GM08714 (cell line): Measurements from ENCODE around the gene PAGR1.
"Not testable (repeated sequence)": the region's sequence is repeated elsewhere in the genome, so short reads cannot be mapped to it uniquely, and the experiment has no call there.

Experiments
- H3K4me3 ChIP-seq: fragments of 200-500 bp; sonication (Bioruptor generic); 2 replicates; pipeline ENCODE4 v1.5.1; 2014; ENCODE audit warnings: mild to moderate bottlenecking, low read length, inconsistent platforms
- ZNF274 ChIP-seq: IDR thresholded peaks from 2 replicates; pipeline ENCODE4 v1.6.1; 2012; ENCODE audit warnings: mild to moderate bottlenecking, low read depth, low read length

PAGR1 gene

GRCh38 chr16:29814592-29814991 is 1.4 kb upstream of the PAGR1 start:
- TF ChIP-seq ZNF274, result no peak
- H3K4me3 ChIP-seq, result no peak overlapping the region

DNA sequence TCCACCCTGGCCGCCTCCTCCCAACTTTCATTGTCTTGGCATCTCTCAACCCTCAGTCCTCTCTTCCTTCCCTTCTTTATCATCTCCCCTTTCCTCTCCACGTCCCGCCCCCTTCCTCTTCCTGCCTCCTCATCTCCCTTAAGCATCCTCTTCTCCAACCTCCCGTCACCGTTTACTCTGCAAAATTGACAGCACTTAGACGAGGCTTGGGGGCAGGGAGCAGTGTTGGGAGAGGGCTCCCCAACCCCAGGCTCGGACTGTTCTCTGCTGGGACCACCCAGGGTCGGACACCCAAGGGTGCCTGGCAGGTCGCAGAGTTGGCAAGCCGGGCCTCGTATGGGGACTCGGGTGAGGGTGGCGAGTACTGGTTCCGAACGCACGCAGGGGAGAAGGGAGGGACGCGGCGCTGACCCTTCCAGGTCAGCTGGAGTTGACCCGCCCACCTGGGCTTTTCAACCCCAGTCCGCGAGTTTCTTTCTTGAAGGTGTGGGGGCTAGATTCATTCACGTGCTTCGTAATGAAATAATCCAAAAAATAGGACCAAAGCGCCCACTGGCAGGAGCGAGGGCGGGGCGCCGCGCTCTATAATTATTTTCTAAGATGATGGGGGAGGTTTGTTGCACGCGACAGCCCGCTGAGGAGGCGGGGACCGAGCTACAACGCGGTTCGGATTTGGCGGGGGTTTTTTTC is 775 bp upstream of the PAGR1 start:
- H3K4me3 ChIP-seq, result peak overlapping the region; percentile 39; the same call in 1 of the 2 replicates
- no peak for TF ChIP-seq ZNF274

- TF ChIP-seq ZNF274, result no peak
- H3K4me3 ChIP-seq, result peak overlapping the region; percentile 66
Measured at GRCh38 chr16:29816694-29817441, 916 bp downstream of the PAGR1 start.

DNA sequence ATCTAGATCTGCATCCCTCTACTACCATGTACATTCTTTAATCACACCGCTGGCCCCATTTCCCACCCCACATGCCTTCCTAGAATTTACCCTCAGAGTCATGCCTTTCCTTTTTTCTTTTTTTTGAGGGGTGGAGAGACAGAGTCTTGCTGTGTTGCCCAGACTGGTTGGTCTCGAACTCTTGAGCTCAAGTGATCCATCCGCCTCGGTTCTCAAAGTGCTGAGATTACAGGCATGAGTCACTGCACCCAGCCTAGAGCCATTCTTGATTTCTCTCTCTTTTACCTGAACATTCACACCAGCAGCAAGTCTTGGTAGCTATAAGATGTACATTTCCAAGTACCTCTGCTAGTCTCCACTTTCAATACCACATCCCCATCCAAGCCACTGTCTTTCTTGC is 2.1 kb downstream of the PAGR1 start:
- H3K4me3 ChIP-seq, result no peak overlapping the region
- TF ChIP-seq ZNF274, result no peak

DNA sequence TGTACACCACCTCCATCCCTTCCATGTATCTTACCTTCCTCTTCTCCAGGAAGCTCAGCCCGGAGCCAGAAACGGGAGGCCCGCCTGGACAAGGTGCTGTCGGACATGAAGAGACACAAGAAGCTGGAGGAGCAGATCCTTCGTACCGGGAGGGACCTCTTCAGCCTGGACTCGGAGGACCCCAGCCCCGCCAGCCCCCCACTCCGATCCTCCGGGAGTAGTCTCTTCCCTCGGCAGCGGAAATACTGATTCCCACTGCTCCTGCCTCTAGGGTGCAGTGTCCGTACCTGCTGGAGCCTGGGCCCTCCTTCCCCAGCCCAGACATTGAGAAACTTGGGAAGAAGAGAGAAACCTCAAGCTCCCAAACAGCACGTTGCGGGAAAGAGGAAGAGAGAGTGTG is 3.6 kb downstream of the PAGR1 start:
- TF ChIP-seq ZNF274, result no peak
- no peak overlapping the region for H3K4me3 ChIP-seq

DNA sequence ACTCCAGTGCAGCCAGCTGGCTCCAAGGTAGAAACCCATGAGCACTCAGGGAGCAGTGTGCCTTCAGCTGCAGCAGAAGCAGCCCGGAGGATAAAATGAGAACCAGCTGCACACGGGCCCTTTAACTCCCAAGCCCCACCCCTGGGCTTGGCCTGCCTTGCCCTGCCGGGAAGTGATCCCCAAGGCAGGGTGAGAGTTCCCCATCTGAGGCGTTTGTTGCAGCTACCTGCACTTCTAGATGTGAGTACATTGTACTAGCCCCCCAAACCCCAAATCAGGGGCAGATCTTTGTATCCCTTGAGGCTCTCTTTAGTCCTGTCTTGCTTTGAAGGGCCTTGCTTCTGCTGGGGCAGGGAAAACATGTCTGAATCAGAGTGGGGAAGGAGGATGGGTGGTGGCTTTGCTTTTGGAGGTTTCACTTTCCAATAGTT is 4.3 kb downstream of the PAGR1 start, which contains the start of gene MVP:
MVP (plus strand) TSS at position 192 of the 431 bp plus-strand sequence. CDS start 10,088 bp downstream, outside the sequence.
- TF ChIP-seq ZNF274, result no peak
- peak within 1 kb of the TSS; percentile 71 for H3K4me3 ChIP-seq

GRCh38 chr16:29820730-29821642 is 5.0 kb downstream of the PAGR1 start:
- peak overlapping the region; percentile 71 for H3K4me3 ChIP-seq
- TF ChIP-seq ZNF274, result no peak

DNA sequence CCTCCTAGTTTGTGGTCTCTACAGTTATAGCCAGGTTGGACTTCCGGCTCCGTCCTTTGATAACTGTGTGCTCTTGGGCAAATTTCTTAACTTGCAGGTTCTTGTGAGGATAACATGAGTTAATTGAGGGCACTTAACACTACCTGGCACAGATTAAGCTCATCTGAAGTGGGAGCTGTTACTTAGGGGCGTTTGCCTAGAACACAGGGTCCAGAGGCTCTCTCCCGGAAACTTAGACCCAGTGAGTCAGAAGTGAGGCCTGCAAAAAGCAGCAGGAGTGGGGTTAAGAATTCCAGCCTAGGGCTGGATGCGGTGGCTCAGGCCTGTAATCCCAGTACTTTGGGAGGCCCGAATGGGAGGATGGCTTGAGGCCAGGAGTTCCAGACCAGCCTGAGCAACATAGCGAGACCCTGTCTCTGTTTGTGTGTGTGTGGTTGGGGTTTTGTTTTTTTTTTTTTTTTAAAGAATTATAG is 5.7 kb downstream of the PAGR1 start:
- TF ChIP-seq ZNF274, result no peak
- peak overlapping the region; percentile 71; the same call in 1 of the 2 replicates for H3K4me3 ChIP-seq

DNA sequence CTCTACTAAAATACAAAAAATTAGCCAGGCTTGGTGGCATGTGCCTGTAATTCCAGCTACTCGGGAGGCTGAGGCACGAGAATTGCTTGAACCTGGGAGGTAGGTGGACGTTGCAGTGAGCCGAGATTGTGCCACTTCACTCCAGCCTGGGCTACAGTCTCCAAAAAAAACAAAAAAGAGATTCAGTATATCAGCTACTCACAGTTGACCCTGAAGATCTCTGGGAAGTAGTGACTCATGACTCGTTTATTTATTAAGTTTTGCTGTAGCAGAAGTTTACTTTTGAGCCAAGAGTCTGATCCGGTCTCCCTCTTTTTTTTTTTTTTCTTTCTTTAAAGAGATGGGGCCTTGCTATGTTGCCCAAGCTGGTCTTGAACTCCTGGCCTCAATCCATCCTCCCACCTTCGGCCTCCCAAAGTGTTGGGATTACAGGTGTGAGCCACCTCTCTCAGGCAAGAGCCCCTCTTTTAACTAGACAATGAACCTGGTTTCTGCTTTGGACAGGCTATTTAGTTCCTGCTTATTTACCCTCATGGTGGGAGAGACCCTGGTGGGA is 8.7 kb downstream of the PAGR1 start:
- H3K4me3 ChIP-seq, result no peak overlapping the region
- TF ChIP-seq ZNF274, result no peak

- H3K4me3 ChIP-seq, result no peak overlapping the region
- no peak for TF ChIP-seq ZNF274
Measured at GRCh38 chr16:29825145-29826044, 9.4 kb downstream of the PAGR1 start.

GRCh38 chr16:29826342-29826695 is 10.4 kb downstream of the PAGR1 start:
- TF ChIP-seq ZNF274, result no peak
- no peak overlapping the region for H3K4me3 ChIP-seq

GRCh38 chr16:29830774-29831173 is 14.8 kb downstream of the PAGR1 start:
- TF ChIP-seq ZNF274, result no peak
- H3K4me3 ChIP-seq, result no peak overlapping the region

- no peak overlapping the region for H3K4me3 ChIP-seq
- TF ChIP-seq ZNF274, result no peak
Measured at GRCh38 chr16:29831490-29831889, 15.5 kb downstream of the PAGR1 start.

DNA sequence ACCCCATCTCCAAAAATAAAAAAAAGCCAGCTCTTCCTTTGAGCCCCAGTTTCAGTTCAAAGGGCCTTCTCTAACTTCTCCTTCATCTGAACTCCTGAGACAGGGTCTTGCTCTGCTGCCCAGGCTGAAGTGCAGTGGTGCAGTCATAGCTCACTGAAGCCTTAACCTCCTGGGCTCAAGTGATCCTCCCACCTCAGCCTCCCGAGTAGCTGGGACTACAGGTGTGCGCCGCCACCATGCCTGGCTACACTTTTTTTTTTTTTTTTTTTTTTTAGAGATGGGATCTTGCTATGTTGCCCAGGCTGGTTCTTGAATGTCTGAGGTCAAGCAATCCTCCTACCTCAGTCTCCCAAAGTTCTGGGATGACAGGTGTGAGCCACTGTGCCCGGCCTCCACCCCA is 17.3 kb downstream of the PAGR1 start:
- H3K4me3 ChIP-seq, result not testable (repeated sequence)
